Measurements from ENCODE around the gene PRDM16.

- TF ChIP-seq BRD4 (CRISPR knock-in tag; IDR thresholded peaks at IDR 0.05) = no peak
- TF ChIP-seq ZSCAN29 (CRISPR knock-in tag; conservative IDR thresholded peaks at IDR 0.05) = no peak
- no peak for TF ChIP-seq CTCF (CRISPR knock-in tag; IDR thresholded peaks at IDR 0.05)
- no peak for TF ChIP-seq CREM (IDR thresholded peaks at IDR 0.05)
- TF ChIP-seq CREM (CRISPR knock-in tag; IDR thresholded peaks at IDR 0.05) = no peak
- TF ChIP-seq ZBTB21 (CRISPR knock-in tag; IDR thresholded peaks at IDR 0.05) = no peak
- no peak for TF ChIP-seq ZNF776 (CRISPR knock-in tag; IDR thresholded peaks at IDR 0.05)
- no peak for TF ChIP-seq ZNF121 (CRISPR knock-in tag; IDR thresholded peaks at IDR 0.05)
- TF ChIP-seq SIN3A (IDR thresholded peaks at IDR 0.05; ENCODE audit: borderline replicate concordance, low read depth, low read length) = no peak
Measured at GRCh38 chr1:3078871-3079270, 9.9 kb downstream of the PRDM16 start.
